NCI-H2107 (cell line): ENCODE measurements around the gene CADM4.
"Not testable (repeated sequence)": the region's sequence is repeated elsewhere in the genome, so short reads cannot be mapped to it uniquely, and the experiment has no call there.

ENCODE experiments used
- DNase-seq: peaks from one replicate; lab custom pipeline; 2025; lab: John Stamatoyannopoulos, UW

CADM4 gene

DNA sequence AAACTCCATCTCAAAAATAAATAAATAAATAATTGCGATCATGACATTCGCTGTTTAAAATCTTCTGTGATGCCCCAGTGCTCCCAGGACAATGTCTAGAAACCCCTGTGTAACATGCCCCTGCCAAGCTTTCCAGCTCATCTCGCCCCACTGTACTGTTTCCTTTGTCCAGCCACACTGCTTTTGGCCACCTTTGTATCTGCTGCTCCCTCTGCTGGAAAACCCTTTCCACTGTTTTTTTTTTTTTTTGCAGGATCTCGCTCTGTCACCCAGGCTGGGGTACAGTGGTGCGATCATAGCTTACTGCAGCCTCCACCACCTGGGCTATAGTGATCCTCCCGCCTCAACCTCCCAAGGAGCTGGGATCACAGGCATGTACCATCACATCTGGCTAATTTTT lies 22.8 kb upstream of the CADM4 start:
- no peak for DNase-seq

GRCh38 chr19:43660971-43661360 lies 21.3 kb upstream of the CADM4 start:
- DNase-seq, result no peak

DNA sequence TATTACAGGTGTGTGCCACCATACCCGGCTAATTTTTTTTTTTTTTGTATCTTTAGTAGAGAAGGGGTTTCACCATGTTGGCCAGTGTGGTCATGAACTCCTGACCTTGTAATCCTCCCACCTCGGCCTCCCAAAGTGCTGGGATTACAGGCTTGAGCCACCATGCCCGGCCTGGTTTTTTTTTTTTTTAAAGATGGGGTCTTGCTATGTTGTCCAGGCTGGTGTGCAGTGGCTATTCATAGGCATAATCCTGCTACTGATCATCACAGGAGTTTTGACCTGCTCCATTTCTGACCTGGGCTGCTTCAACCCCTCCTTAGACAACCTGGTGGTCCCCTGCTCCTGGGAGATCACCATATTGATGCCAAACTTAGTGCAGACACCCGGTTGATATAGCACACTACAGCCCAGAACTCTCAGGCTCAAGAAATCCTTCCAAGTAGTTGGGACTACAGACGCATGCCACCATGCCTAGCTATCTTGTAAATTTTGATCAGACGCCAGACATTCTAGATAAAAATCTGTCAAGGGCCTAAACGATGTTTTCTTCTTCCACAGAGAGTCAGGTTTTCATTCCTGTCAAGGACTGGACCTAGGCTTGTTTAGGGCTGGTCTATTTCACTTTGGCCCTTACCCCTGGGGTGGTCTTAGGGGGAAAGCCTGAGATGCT lies 20.8 kb upstream of the CADM4 start:
- DNase-seq, result no peak

DNA sequence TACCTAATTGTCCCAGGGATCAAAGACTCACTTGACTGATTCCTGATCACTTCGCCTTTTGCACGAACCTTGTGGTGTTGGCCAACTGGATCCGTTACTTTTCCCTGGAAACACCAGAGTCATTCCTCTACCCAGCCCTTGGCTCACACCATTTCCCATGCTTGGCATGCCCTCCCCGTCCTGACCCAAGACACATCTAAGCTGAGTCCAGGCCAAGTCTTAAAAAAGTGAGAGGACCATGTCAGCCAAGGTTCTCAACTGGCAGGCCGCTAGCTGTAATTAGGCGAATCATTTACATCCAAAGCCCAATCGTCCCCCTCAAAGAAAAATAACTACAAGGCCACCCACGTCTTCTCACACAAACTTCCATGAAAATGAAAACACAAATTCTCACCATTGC lies 18.8 kb upstream of the CADM4 start:
- DNase-seq, result no peak

DNA sequence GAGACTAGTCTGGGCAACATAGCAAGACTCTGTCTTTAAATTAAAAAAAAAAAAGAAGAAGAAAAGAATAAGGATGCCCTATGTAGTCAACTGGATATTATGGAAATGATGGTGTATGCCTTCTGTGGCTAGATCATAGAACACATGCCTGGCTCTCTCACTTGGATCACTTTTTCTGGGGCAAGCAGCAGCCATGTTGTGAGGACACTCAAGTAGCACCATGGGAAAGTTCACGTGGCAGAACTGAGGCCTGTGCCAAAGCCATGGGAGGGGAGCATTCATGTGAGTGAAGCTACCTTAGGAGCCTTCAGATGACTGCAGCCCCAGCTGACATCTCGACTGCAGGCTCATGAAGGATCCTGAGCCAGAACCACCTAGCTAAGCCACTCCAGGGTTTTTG lies 18.4 kb upstream of the CADM4 start:
- no peak for DNase-seq

- DNase-seq, result no peak
Measured at GRCh38 chr19:43656436-43656835, 16.8 kb upstream of the CADM4 start.

- DNase-seq, result no peak
Measured at GRCh38 chr19:43652546-43652874, 12.9 kb upstream of the CADM4 start.

GRCh38 chr19:43651758-43652545 lies 12.3 kb upstream of the CADM4 start:
- no peak for DNase-seq

DNA sequence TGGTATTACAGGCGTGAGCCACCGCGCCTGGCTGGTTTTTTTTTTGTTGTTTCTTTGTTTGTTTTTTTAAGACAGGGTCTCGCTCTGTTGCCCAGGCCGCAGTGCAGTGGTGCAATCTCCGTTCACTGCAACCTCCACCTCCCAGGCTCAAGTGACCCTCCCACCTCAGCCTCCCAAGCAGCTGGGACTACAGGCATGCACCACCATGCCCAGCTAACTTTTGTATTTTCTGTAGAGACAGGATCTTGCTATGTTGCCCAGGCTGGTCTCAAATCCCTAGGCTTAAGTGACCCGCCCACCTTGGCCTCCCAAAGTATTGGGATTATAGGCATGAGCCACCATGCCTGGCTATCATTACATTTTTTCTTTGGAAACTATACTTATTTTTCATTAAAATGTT lies 10.6 kb upstream of the CADM4 start:
- DNase-seq, result not testable (repeated sequence)

- DNase-seq, result no peak
Measured at GRCh38 chr19:43649514-43649913, 9.9 kb upstream of the CADM4 start.

DNA sequence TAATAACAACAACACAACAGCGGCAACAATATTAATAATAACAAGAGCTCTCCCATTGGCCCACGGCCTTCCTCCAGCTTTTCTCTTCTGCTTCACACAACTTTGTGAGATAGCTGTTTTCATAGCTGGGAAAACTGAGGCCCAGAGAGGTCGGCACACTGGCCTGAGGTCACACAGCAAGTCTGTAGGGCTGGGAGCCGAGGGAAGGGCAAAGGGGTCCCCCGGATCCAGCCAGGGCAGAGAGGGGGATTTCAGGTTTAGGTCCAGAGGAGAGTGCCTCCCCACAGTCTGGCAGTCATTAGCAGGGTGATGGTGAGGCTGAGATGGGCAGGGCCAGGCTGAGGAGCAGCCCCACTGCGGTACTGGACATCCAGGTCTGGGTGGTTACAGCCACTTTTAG lies 9.0 kb upstream of the CADM4 start:
- no peak for DNase-seq

GRCh38 chr19:43644181-43644580 lies 4.5 kb upstream of the CADM4 start:
- DNase-seq, result no peak

DNA sequence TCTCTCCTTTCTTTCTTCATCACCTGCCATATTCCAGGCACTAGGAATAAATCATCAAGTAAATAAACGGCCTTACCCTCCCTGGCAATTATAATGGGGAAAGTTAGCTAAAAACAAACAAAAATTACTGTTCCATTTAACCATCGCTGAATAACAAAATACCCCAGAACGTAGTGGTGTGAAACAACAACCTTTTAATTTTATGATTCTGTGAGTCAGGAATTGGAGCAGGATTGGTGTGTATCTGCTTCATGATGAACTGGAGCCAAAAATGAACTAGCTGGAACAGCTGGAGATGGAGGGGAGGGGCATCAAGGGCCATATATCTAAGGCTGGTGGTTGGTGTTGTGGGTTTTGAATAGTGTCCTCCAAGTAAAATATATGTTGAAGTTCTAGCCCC lies 3.7 kb upstream of the CADM4 start:
- no peak for DNase-seq

DNA sequence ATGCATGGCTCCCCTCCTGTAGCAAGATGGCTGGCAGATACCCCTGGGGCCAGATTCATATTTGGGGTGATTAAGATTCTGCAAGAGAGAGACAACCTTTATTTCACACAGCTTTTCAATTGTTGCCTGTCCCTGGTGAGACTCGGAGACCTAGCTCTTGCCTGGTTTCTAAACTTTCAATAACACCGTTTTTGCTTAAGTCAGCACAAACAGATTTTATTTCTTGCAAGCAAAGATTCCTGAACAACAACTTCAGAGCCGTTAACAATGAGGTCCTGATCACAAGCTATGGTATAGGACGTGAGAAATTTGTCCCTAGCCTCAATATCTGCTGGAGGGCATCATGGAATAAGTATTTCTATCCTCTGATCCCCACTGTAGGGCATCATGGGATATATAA lies 2.9 kb upstream of the CADM4 start:
- DNase-seq, result no peak

GRCh38 chr19:43641333-43641732 lies 1.7 kb upstream of the CADM4 start:
- no peak for DNase-seq

GRCh38 chr19:43640424-43640757 lies 741 bp upstream of the CADM4 start:
- no peak for DNase-seq

DNA sequence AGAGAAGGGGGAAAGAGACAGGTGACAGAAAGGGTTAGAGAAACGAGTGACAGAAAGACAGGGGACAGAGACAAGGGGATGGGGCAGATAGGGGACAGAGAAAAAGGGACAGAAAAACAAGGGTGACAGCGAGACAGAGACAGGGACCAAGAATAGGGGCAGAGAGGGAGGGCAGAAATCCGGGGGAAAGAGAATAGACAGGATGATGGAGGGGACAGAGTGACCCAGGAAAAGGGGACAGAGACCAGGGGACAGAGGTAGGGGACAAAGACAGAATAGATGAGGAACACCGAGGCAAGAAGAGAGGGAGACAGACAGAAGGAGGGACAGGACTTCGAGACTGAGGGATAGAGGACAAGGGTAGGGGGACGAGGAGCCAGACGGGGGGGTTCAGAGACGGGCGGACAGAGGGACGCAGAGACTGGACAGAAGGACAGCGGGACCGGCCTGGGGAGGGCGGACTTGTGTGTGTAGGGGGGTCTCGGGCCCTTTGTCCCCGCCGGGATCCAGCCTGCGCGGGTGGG lies 593 bp downstream of the CADM4 start:
- no peak for DNase-seq

DNA sequence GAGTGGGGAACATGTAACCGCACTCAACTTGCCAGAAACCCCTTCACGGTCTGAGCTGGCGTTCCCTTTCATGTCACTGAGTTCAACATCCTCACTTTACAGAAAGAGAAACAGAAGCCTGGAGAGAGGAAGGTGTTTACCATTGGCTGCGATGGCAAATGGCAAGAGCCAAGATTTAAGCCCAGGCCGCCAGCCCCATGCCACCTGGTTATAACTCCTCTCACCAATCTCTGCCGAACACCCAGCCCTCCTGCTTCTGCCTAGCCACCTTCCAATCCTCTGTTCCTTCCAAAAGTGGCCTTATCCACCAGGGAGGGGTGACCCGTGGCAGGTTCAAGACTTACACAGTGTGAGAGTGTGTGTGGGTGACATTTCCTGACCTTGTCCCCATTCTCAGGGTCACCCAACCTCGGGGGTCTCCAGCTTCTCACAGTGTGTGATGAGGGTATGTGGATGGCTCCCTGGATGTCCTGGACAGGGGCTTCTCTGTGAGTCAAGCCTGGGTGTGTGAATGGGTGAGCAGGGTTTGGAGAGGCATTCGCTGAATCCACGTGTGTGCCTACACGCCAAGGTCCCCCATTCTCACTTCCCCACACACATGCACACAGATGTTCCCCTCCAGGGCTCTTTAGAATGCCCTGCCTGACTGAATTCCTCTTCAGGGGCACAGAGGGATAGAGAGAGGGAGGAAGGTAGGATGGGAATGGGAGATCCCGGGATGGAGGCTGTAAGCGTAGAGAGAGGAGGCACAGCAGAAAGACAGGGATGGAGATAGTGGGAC lies 1.2 kb downstream of the CADM4 start:
- DNase-seq, result no peak

DNA sequence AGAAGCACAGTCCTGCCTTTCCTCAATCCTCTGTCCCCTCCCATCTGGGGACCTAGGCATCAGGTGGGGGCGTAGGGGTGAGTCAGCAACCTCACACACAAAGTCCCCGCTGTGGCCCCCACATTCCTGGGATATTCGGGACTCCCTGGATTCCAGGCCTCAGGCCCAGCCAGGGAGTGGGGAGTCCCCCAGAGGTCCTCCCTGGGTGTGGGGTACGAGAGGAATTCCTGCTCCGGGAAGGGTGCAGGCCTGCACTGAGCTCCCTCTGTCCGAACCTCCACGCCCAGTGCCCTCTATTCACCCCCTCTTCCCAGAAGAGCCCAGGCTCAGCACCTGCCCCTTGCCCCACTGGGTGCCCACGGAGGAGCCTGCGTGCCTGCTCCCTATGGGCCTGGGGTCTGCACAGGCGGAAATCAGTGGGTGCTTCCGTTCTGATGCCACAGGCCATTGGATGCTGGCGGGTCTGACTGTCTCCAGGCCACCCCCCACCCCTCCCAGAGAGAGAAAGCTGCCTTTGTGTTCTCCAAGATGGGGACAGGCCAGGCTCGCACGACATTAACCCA lies 3.4 kb downstream of the CADM4 start:
- no peak for DNase-seq

DNA sequence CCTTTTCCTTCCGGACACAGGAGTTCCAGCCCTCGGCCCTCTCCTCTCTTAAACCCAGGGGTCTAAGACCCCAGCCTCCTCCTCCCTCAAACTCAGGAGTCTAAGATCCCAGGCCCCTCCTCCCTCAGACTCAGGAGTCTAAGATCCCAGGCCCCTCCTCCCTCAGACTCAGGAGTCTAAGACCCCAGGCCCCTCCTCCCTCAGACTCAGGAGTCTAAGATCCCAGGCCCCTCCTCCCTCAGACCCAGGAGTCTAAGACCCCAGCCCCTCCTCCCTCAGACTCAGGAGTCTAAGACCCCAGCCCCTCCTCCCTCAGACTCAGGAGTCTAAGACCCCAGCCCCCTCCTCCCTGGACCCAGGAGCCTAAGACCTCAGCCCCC lies 4.1 kb downstream of the CADM4 start:
- DNase-seq, result not testable (repeated sequence)

GRCh38 chr19:43634872-43635560 lies 4.6 kb downstream of the CADM4 start:
- DNase-seq, result no peak

- no peak for DNase-seq
Measured at GRCh38 chr19:43634506-43634871, 5.2 kb downstream of the CADM4 start.
